ENCODE results near the gene HMGCS2.
"Not testable (repeated sequence)": the region's sequence is repeated elsewhere in the genome, so short reads cannot be mapped to it uniquely, and the experiment has no call there.

HMGCS2 gene

GRCh38 chr1:119786473-119787050, 17.9 kb upstream of the HMGCS2 start:
- not testable (repeated sequence) for H3K9me3 ChIP-seq (replicated peaks; ENCODE audit: low read length); H3K9ac ChIP-seq (ENCODE audit: low read depth, low read length); H3K4me3 ChIP-seq (ENCODE audit: low read length); H3K36me3 ChIP-seq (ENCODE audit: insufficient read depth, low read length); H3K4me1 ChIP-seq (ENCODE audit: control insufficient read depth, insufficient read depth, low read length); H3K4me2 ChIP-seq (ENCODE audit: low read length)
- peaks cover 30% of the 10 kb centered on the region for H3K27me3 ChIP-seq (ENCODE audit: control insufficient read depth, insufficient read depth, low read length)

GRCh38 chr1:119786046-119786445, 17.3 kb upstream of the HMGCS2 start:
- H3K27me3 ChIP-seq (ENCODE audit: control insufficient read depth, insufficient read depth, low read length) = peaks cover 31% of the 10 kb centered on the region
- H3K9me3 ChIP-seq (replicated peaks; ENCODE audit: low read length); H3K4me2 ChIP-seq (ENCODE audit: low read length); H3K4me1 ChIP-seq (ENCODE audit: control insufficient read depth, insufficient read depth, low read length); H3K36me3 ChIP-seq (ENCODE audit: insufficient read depth, low read length); H3K9ac ChIP-seq (ENCODE audit: low read depth, low read length); H3K4me3 ChIP-seq (ENCODE audit: low read length): not testable (repeated sequence)

DNA sequence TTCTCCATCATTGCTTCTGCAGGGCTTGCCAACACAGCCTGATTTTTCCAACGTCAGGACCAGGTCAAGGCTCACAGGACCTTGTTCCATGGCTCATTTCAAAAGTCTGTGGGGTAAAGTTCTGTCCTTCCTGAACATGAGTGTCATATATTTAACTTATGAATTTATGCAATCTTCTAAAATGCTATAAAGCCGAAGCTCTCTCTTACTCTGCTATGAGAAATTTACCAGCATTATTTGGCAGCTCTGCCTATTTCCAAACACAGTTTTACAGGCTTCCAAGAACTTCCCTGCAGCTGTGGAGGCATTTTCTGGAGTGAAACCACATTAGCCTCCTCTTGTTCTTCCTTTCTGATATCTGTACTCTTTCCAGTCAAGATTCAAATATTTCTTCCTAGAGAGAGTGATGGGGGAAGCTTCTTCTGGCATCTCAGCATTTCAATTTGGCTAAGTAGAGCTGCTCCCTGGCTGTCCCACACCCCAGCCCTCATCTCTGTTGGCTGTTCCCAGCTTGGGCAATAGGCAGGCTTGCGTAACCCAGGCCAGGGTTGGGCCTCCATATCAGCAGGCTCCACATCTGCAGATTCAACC, 15.6 kb upstream of the HMGCS2 start:
- H3K4me2 ChIP-seq (ENCODE audit: low read length) = no peak overlapping the region
- peaks cover 3% of the 10 kb centered on the region for H3K4me1 ChIP-seq (ENCODE audit: control insufficient read depth, insufficient read depth, low read length)
- H3K27me3 ChIP-seq (ENCODE audit: control insufficient read depth, insufficient read depth, low read length) = peaks cover 38% of the 10 kb centered on the region
- no peak overlapping the region for H3K9ac ChIP-seq (ENCODE audit: low read depth, low read length)
- no peaks in the 10 kb centered on the region for H3K9me3 ChIP-seq (replicated peaks; ENCODE audit: low read length)
- no peaks in the 10 kb centered on the region for H3K36me3 ChIP-seq (ENCODE audit: insufficient read depth, low read length)
- no peak overlapping the region for H3K4me3 ChIP-seq (ENCODE audit: low read length)

- no peak overlapping the region for H3K9ac ChIP-seq (ENCODE audit: low read depth, low read length)
- no peaks in the 10 kb centered on the region for H3K36me3 ChIP-seq (ENCODE audit: insufficient read depth, low read length)
- no peaks in the 10 kb centered on the region for H3K9me3 ChIP-seq (replicated peaks; ENCODE audit: low read length)
- no peak overlapping the region for H3K4me3 ChIP-seq (ENCODE audit: low read length)
- peaks cover 3% of the 10 kb centered on the region for H3K4me1 ChIP-seq (ENCODE audit: control insufficient read depth, insufficient read depth, low read length)
- H3K4me2 ChIP-seq (ENCODE audit: low read length) = no peak overlapping the region
- H3K27me3 ChIP-seq (ENCODE audit: control insufficient read depth, insufficient read depth, low read length) = peaks cover 38% of the 10 kb centered on the region
These were observed 14.9 kb upstream of the HMGCS2 start for GRCh38 chr1:119783354-119784185.

- H3K9me3 ChIP-seq (replicated peaks; ENCODE audit: low read length) = no peaks in the 10 kb centered on the region
- H3K36me3 ChIP-seq (ENCODE audit: insufficient read depth, low read length) = no peaks in the 10 kb centered on the region
- H3K9ac ChIP-seq (ENCODE audit: low read depth, low read length) = no peak overlapping the region
- peaks cover 3% of the 10 kb centered on the region for H3K4me1 ChIP-seq (ENCODE audit: control insufficient read depth, insufficient read depth, low read length)
- H3K4me2 ChIP-seq (ENCODE audit: low read length) = no peak overlapping the region
- peaks cover 38% of the 10 kb centered on the region for H3K27me3 ChIP-seq (ENCODE audit: control insufficient read depth, insufficient read depth, low read length)
- no peak overlapping the region for H3K4me3 ChIP-seq (ENCODE audit: low read length)
These were observed 14.1 kb upstream of the HMGCS2 start for GRCh38 chr1:119782631-119783325.

GRCh38 chr1:119781434-119782210, 12.9 kb upstream of the HMGCS2 start:
- no peak overlapping the region for H3K9ac ChIP-seq (ENCODE audit: low read depth, low read length)

DNA sequence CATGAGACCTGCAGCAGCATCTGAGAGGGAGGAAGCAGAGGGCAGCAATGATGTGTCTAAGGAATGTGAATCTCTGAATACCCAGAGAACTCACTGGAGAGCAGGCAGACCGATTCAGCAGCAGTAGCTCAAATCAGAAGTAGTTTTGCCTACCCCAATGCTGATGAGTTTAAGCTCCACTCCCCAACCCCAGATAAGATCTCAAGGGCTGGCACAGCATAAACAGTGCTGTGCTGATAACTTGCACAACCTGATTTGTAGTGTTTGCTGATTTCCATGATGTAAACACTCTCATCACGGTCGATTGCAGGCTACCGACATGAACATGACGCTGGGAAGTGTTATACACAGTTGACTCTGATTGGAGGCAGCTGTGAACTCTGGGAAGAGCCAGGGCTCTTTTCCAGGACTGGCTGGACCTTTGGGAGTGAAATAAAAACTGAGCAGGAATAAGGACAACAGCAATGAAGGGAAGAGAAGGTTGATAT, 11.2 kb upstream of the HMGCS2 start:
- Histone ChIP-seq H3K4me3 (ENCODE audit: low read length) (peak overlapping the region; percentile 29), H3K4me2 (ENCODE audit: low read length) (peak overlapping the region; percentile 73)

More at GRCh38 chr1:119781434-119782210, 12.9 kb upstream of the HMGCS2 start:
- no peak overlapping the region for H3K4me2 ChIP-seq (ENCODE audit: low read length)
- no peaks in the 10 kb centered on the region for H3K9me3 ChIP-seq (replicated peaks; ENCODE audit: low read length)
- peaks cover 38% of the 10 kb centered on the region for H3K27me3 ChIP-seq (ENCODE audit: control insufficient read depth, insufficient read depth, low read length)
- peaks cover 3% of the 10 kb centered on the region for H3K4me1 ChIP-seq (ENCODE audit: control insufficient read depth, insufficient read depth, low read length)
- no peak overlapping the region for H3K4me3 ChIP-seq (ENCODE audit: low read length)
- no peaks in the 10 kb centered on the region for H3K36me3 ChIP-seq (ENCODE audit: insufficient read depth, low read length)

GRCh38 chr1:119778886-119779560, 10.3 kb upstream of the HMGCS2 start:
- H3K9me3 ChIP-seq (replicated peaks; ENCODE audit: low read length) = no peaks in the 10 kb centered on the region
- H3K4me1 ChIP-seq (ENCODE audit: control insufficient read depth, insufficient read depth, low read length) = peaks cover 3% of the 10 kb centered on the region
- no peak overlapping the region for H3K4me2 ChIP-seq (ENCODE audit: low read length)

More for the DNA sequence above, 11.2 kb upstream of the HMGCS2 start:
- Histone ChIP-seq H3K4me1 (ENCODE audit: control insufficient read depth, insufficient read depth, low read length) (peaks cover 3% of the 10 kb centered on the region), H3K9me3 (replicated peaks; ENCODE audit: low read length) (no peaks in the 10 kb centered on the region), H3K36me3 (ENCODE audit: insufficient read depth, low read length) (no peaks in the 10 kb centered on the region), H3K9ac (ENCODE audit: low read depth, low read length) (no peak overlapping the region), H3K27me3 (ENCODE audit: control insufficient read depth, insufficient read depth, low read length) (peaks cover 38% of the 10 kb centered on the region)

DNA sequence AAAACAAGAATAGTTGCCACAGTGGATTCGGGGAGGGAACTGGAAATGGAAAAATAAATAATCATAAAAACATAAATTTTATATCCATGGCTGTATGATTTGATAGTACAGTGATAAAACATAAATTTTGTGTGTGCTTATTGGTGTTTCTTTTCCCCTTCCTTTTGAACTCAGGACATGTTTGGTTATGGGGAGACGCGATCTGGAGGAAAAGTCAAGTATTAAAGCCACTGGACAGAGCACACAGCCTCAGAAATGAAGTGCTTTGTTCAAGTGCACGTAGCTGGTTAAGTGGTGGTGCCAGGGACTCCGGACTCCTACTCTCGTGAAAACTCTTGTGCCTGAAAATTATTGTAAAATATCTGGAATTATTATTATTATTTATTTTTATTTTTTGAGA, 9.7 kb upstream of the HMGCS2 start:
- Histone ChIP-seq H3K9me3 (replicated peaks; ENCODE audit: low read length) (no peaks in the 10 kb centered on the region), H3K4me2 (ENCODE audit: low read length) (no peak overlapping the region), H3K4me1 (ENCODE audit: control insufficient read depth, insufficient read depth, low read length) (peaks cover 3% of the 10 kb centered on the region), H3K27me3 (ENCODE audit: control insufficient read depth, insufficient read depth, low read length) (peaks cover 35% of the 10 kb centered on the region), H3K36me3 (ENCODE audit: insufficient read depth, low read length) (no peaks in the 10 kb centered on the region), H3K4me3 (ENCODE audit: low read length) (no peak overlapping the region), H3K9ac (ENCODE audit: low read depth, low read length) (no peak overlapping the region)

More at GRCh38 chr1:119778886-119779560, 10.3 kb upstream of the HMGCS2 start:
- no peaks in the 10 kb centered on the region for H3K36me3 ChIP-seq (ENCODE audit: insufficient read depth, low read length)
- no peak overlapping the region for H3K4me3 ChIP-seq (ENCODE audit: low read length)
- H3K27me3 ChIP-seq (ENCODE audit: control insufficient read depth, insufficient read depth, low read length) = peaks cover 30% of the 10 kb centered on the region
- no peak overlapping the region for H3K9ac ChIP-seq (ENCODE audit: low read depth, low read length)

GRCh38 chr1:119774746-119775490, 6.2 kb upstream of the HMGCS2 start:
- Histone ChIP-seq H3K27me3 (ENCODE audit: control insufficient read depth, insufficient read depth, low read length) (peaks cover 42% of the 10 kb centered on the region), H3K4me3 (ENCODE audit: low read length) (no peak overlapping the region), H3K4me2 (ENCODE audit: low read length) (no peak overlapping the region), H3K36me3 (ENCODE audit: insufficient read depth, low read length) (no peaks in the 10 kb centered on the region), H3K9me3 (replicated peaks; ENCODE audit: low read length) (no peaks in the 10 kb centered on the region), H3K9ac (ENCODE audit: low read depth, low read length) (no peak overlapping the region), H3K4me1 (ENCODE audit: control insufficient read depth, insufficient read depth, low read length) (no peaks in the 10 kb centered on the region)

Data from skeletal muscle satellite cell (primary cell).